ENCODE data around the gene HECTD1.
A peak's percentile ranks its signal among the peaks of the same experiment; 100 is the strongest.
"Not testable (repeated sequence)": the region's sequence is repeated elsewhere in the genome, so short reads cannot be mapped to it uniquely, and the experiment has no call there.

The HECTD1 gene

DNA sequence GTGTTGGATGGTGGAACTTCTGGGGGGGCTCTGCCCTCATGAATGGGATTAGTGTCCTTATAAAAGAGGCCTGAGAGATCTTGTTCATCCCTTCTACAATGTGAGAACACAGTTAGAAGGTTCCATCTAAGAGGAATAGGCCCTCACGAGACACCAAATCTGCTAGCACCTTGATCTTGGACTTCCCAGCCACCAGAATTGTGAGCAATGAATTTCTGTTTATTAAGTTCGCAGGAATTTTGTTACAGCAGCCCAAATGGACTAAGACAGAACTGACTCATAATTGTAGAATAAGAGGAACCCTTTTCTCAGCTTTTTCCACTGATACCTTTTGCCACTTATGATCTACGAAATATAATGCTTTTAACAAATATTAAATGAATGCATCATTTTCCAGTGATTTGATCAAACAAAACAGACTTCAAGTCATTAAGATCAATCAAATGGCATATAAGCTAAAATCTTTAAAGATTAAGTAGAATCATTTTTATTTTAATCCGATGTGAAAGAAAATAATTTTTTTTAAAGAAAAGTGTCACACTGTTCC is 68.2 kb downstream of the HECTD1 start:
- FAIRE-seq = peak; percentile 3

DNA sequence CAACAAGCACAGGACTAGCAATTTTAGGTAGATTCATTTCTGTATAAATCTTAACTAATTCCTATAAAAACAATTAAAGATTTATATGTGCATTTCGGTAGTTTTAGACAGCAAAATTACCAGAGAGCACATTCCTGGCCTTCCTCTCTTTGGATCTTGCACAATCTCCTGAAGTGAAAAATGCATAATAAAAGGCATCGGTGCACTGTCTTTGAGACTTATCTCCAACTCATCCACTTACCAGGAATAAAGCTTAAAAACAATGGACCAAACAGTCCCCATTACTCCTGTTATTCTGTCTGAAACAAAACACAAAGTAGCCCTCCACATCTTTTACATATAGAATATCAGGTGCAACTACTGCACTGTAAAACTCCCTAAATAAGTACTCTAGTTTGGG is 69.3 kb downstream of the HECTD1 start:
- no peak for FAIRE-seq

DNA sequence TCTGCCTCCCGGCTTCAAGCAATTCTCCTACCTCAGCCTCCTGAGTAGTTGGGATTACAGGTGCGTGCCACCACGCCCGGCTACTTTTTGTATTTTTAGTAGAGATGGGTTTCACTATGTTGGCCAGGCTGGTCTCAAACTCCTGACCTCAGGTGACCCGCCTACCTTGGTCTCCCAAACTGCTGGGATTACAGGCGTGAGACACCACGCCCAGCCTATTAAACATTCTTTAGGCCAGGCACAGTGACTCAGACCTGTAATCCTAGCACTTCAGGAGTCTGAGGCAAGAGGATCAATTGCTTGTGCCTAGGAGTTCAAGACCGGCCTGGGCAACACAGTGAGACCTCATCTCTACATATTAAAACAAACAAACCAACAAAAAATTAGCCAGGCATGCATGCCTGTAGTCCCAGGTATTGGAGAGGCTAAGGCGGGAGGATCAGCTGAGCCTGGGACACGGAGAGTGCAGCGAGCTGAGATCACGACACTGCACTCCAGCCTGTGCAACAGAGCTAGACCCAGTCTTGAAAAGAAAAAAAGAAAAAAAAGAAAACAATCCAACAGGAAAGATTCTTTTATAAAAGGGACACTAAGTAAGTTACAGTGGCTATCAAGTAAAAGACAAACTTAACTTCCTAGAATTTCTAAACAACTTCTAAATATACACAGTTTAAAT is 70.2 kb downstream of the HECTD1 start:
- FAIRE-seq = no peak

DNA sequence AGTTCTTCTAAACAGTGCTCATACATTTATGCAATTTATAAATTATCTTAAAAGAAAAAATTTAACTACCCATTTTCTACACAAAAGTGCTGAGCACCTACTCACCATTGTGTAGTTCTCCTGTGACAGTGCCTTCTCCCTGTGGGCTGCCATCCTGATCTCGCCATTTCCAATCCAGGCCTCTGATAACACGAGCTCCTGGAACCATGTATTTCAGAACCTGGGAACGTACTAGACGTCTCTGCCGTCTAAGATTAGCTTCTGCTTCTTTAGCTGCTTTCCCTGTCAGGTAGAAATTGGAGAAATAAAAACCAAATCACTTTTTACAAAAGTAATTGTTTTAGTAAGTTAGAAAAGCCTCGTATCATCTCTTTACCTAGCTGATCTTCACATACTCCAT is 74.5 kb downstream of the HECTD1 start:
- no peak for FAIRE-seq

DNA sequence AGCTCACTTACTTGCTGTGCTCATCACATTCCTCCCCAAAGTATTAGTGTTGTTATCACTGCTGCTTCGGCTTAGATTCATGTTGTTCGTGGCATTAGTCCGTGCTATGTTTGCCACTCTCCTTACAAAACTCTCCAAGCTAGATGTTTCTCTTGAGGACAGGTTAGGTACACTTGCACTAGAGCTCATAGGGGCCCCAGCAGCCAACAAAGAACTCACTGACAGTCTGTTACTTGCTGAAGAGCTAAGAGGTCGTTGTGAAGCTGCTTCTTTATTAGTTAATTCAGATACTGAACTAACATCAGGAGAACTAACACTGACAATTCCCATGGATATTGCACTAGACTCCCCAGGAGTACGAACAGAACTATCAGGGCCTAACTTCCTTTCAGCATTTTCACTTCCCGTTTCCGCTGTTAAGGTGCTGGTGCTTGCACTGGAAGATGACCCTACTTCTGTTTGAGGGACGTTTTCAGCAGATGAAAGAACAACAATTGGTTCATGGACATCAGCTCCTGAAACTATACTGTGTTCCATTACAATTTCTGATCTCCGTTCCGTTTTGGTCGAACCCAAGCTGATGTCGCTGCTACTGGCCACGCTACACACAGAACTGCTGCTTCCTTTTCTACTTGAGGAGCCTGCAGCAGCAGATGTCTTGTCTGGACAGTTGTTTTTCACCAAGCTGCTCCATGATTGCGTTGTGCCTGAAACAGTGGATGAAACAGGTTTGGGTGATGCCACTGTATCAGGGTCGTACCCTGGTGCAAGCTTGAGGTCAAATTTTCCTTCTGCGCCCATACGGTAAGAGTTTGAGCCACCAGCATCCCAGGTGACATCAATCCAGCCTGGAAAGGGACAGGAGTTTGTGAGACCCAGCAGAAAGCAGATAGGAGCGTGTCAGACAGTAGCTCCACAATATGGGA is 78.7 kb downstream of the HECTD1 start:
- no peak for FAIRE-seq

DNA sequence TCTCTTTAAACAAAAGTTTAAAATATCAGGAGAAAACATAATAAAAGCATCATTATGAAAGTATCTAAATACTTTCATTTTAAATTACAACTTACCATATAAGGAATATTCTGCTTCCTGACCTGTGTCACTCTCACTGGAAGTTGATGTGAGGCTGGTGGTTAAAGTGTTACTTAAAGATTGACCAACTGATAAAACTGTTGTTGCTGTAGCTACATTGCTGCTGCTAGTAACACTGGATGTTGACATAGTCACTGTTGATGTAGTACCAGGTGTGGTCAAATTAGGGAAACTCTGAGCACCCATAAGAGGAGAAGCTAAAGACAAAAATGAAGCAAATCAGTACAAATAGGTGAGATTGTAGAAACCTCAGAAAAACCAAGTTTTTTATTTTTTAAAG is 79.9 kb downstream of the HECTD1 start:
- no peak for FAIRE-seq

DNA sequence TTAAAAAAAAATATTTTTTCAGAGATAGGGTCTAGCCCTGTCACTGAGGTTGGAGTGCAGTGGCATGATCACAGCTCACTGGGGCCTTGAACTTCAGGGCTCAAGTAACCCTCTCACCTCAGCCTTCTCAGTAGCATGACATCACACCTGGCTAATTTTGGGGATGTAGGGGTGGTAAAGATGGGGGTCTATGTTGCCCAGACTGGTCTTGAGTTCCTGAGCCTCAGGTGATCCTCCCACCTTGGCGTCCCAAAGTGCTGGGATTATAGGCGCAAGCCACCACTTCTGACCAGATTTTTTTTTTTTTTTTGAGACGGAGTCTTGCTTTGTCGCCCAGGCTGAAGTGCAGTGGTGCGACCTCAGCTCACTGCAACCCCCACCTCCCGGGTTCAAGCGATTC is 80.9 kb downstream of the HECTD1 start:
- no peak for FAIRE-seq

DNA sequence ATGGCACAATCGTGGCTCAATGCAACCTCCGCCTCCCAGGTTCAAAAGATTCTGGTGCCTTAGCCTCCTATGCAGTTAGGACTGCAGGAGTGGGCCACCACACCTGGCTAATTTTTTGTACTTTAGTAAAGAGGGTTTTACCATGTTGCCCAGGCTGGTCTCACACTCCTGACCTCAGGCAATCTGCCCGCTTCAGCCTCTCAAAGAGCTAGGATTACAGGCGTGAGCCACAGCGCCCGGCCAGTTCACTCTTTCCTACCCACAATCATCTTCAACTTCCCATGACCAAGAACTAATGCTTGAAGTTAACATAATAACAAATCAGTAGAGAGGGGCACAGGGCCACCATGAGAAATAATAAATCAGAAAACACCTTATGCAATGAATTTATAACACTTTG is 82.4 kb downstream of the HECTD1 start:
- FAIRE-seq = no peak

DNA sequence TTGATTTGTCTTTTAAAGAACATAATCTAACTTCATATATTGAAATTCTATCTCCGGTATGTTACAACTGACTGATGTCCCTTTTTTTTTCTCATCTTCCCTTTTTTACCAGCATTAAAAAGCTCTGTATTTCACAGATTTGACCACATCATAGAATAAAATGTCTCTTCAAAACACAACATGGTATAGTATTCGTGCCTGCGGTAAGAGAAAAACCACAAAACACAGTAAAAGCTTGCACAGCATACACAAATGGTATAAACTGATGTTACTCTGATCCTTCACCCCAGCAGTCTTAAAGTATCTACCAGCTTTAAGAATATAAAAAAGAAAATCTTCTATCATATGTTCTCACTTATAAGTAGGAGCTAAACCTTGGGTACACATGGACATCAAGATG is 83.4 kb downstream of the HECTD1 start:
- no peak for FAIRE-seq

DNA sequence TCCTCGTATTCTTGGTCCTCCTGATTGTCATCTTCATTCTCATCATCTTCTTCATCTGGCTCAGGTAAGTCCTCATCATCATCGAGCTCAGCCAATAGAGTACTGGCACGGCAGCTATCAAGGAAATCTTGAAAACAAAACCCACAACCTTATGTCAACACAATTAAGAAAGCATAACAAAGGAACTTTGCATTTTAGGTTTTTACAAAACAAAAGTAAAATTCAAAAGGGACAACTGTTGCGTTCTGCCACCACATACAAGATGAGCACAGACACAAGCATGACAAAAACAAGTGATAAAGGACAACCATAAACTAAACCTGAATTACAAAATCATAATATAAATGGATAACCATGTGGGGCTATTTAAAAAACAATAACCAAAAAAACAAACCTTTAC is 84.7 kb downstream of the HECTD1 start:
- no peak for FAIRE-seq

DNA sequence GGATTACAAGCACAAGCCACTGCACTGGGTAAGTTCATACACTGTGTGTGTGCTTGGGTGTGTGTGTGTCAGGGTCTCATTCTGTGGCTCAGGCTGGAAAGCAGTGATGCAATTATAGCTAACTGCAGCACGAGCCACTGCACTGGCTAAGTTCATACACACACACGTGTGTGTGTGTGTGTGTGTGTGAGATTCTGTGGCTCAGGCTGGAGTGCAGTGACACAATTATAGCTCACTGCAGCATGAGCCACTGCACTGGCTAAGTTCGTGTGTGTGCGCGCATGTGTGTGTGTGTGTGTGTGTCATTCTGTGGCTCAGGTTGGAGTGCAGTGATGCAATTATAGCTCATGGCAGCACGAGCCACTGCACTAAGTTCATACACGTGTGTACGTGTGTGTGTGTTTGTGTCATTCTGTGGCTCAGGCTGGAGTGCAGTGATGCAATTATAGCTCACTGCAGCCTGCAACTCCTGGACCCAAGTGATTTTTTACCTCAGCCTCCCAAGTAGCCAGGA is 85.4 kb downstream of the HECTD1 start:
- no peak for FAIRE-seq

DNA sequence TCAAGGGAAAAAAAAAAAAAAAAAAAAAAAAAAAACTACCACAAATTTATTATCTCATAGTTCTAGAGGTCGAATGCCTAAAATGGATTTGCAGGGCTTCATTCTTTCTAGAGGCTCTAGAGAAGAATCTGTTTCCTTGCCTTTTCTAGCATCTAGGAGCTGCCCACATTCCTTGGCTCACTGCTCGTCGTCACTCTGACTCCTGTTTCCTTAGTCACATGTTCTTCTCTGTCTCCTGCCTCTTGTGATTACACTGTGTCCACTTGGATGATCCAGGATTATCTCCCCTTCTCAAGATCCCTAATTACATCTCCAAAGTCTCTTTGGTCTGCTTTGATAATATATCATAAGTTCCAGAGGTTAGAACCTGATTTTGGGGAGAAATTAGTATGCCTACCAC is 88.7 kb downstream of the HECTD1 start:
- no peak for FAIRE-seq

DNA sequence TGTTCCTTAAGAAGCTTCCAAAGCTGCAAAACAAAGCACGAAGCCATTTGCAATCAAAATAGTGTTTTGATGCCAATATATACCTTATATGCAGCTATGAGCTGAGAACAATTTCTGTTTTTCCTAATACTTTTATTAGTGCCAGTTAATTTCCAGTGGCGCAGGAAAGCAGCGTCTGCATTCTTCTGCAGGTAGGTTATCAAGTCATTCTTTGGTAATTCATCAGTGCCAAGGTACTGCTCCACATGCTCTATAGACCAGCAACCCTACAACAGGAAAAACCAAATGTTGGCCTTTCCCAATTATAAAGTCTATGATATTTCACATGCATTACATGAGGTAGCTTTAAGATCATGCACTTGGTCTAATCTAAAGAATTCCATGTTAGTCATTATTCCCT is 93.8 kb downstream of the HECTD1 start:
- FAIRE-seq = no peak

DNA sequence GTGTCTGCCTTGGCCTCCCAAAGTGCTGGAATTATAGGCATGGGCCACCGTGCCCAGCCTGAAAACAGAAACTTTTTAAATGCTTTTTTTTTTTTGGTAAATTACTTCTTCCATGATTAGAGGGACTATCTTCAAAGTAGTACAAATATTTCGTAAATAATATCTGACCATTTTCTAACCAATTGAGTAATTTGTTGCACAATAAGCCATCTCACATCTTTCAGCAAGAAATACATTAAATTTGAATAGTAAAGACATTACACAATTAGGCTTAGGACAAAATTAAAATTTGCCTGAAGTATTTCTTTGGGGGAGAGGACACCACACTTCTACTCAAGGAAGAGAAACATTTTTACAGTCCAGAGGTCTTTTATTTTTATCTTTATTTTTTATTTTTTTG is 96.7 kb downstream of the HECTD1 start:
- FAIRE-seq = no peak

DNA sequence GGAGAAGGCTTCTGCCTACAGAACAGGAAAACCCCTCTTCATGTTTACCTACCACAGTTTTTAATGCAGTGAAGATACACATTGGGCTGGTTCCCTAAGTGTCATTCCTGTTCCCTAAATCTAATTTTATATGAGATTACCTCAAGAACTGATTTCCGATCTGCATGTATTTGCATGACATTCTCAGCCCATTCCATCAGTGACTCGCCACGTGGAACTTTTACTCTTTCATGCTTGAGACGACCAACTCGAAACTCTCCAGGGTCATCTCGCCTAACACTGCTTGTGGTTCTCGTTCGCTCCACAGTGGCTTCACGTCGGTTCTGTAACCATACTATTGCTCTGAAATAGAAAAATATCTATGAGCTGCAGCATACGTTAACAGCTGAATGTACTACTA is 98.3 kb downstream of the HECTD1 start:
- no peak for FAIRE-seq

DNA sequence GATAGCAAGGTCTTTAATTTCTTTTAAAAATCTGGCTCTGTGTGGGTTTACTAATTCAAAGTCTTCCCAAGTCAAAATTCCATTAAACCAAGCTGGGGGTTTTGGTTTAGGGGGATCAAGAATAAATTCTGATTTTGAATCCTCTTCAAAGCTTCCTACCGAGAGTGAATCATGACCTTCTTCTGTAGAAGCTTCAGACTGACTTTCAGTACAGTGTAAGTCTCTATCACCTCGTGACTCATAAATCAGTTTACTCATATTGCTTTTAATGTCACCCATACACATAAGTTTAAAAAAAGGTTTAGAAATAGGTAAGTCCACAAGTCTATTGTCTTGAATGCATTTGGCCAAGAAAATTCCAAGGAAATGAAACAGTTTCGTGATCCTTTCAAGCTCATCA is 100.8 kb downstream of the HECTD1 start:
- FAIRE-seq = no peak

DNA sequence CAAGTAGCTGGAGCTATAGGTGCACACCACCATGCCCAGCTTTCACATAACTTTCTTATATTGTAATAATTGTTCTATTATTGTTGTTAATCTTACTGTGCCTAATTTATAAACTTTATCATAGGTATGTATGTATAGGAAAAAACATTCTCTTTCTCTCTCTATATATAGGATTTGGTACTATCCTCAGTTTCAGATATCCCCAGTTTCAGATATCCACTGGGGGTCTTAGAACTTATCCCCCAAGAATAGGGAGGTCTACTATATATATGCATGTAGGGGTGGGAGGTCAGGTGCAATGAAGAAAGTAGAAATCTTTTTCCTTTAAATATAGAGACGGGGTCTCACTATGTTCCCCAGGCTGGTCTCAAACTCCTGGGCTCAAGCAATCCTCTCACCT is 110.5 kb downstream of the HECTD1 start:
- no peak for FAIRE-seq

DNA sequence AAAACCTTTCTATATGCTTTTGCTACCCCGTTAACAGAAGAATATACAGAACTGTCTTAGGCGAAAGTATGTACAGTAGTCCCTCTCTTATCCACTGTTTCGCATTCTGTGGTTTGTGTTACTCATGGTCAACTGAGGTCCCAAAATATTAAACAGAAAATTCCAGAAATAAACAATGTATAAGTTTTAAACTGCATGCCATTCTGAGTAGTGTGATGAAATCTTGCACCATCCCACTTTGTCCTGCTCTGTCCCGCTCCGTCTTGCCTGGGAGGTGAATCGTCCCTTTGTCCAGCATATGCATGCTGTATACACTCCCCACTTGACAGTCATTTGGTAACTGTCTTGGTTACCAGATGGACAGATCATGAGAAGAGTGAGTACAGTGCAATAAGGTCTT is 111.3 kb downstream of the HECTD1 start:
- FAIRE-seq = no peak

DNA sequence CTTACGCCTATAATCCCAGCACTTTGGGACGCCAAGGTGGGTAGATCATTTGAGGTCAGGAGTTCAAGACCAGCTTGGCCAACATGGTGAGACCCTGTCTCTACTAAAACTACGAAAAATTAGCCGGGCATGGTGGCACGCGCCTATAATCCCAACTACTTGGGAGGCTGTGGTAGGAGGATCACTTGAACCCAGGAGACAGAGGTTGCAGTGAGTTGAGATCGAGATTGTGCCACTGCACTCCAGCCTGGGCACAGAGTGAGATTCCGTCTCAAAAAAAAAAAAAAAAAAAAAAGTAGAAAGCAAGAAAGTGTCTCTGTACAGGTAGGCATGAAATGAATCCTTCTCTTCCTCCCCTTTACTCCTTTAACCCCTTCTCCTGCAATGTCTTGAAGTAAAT is 111.8 kb downstream of the HECTD1 start:
- not testable (repeated sequence) for FAIRE-seq

DNA sequence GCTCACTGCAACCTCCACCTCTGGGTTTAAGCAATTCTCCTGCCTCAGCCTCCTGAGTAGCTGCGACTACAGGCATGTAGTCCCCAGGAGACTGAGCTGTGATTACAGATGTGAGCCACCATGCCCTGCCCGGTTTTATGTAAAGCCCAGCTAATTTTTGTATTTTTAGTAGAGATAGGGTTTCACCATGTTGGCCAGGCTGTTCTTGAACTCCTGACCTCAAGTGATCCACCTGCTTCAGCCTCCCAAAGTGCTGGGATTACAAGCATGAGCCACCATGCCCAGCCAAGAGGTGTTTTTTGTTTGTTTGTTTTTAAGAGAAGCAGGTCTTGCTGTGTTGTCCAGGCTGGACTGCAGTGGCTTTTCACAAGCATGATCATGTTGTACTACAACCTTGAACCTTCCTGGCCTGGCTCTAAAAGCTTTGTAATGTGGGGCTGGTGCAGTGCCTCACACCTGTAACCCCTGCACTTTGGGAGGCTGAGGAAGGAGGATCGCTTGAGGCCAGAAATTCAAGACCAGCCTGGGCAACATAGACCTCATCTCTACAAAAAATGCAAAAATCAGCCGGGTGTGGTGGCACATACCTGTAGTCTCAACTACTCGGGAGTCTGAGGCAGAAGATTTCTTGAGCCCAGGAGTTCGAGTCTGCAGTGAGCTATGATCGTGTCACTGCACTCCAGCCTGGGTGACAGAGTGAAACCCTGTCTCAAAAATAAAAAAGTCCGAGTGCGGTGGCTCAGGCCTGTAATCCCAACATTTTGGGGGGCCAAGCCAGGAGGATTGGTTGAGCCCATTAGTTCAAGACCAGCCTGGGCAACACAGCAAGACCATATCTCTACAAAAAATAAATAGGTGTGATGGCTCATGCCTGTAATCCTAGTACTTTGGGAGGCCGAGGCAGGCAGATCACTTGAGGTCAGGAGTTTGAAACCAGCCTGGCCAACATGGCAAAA is 113.4 kb downstream of the HECTD1 start:
- FAIRE-seq = not testable (repeated sequence)

DNA sequence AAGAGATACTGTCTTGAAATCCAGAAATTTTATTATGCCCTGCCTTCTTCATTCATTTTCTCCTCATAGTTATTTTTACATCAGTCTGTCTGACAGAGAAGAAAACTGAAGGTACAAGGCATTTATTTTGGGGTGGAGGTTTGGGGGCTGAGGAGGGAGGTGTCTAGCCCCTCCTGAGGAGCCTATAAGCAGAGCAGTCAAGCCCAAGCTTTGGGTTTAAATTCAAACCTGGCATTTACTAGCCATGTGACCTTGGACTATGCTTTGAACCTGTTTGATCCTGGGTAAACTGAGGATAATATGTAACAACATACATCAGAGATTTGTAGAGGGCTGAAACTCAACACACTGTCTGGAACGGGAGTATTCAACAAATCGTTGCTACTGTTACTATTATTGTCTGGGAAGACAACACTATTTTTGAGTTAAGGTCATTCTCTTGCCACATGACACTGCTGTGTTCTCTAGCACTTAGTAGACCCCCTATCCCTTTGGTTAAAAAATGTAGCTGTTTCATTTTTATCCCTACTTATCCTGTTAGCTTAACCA is 115.4 kb downstream of the HECTD1 start:
- no peak for FAIRE-seq
